ENCODE data around the gene DOCK8. TPM values are rescaled to one million over a fixed set of nuclear protein-coding genes. Genes with fewer than 3 reads are reported as not detected.
"Not testable (repeated sequence)": the region's sequence is repeated elsewhere in the genome, so short reads cannot be mapped to it uniquely, and the experiment has no call there.

DOCK8 gene
- total and polyA plus RNA-seq, 3 experiments from 2014 or later = 71.6 to 141 (median 136) TPM

DNA sequence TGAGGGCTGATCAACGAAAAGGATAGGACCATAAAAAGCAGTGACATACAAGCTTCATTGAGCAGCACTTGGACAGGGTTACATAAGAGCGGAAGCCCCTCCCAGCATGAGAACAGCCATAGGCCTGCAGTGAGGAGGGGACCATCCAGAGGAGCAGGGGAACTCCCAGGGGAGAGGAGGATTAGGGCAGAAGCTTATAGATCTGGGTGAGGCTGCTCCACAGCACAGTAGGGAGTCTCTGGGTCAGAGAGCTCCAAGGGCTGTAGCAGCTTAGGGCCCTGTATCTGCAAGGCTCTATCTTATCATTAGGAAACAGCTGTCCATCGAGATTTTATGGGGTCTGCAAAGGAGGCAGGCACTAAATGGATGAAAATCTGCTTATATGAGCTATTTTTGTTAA is 186.6 kb downstream of the DOCK8 start:
- H3K36me3 Mint-ChIP-seq = peaks cover 42 to 82% (median 46%) of the 10 kb centered on the region in 3 donors
- peaks cover 63% of the 10 kb centered on the region for H3K36me3 ChIP-seq (ENCODE audit: insufficient read depth, low read length)
- CTCF ChIA-PET = no interaction called here

DNA sequence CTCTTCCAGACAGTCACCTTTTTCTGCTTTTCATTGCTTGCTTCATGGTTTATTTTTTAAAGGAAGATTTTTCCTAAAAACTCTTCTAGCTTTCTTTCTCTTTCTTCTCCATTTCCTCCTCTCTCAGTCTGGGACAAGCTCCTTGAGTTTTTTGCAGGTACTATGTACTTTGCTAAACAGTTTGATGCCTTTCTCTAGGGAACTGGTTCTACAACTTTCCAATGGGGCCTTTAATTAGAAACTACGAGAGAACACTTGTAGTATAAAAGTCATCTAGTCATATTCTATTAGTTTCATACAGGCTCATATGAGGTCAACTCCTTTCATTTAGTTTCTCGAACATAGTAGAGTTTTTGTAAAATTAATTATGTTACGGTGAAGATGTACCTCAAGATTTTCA is 189.6 kb downstream of the DOCK8 start:
- Mint-ChIP-seq H3K27me3 (peaks cover 0 to 2% of the 10 kb centered on the region in 2 donors), H3K27ac (peak overlapping the region in 3 of 8 donors; percentile 47 to 78 (median 56)), H3K4me1 (no peaks in the 10 kb centered on the region), H3K36me3 (peaks cover 52 to 86% (median 57%) of the 10 kb centered on the region in 3 donors), H3K9me3 (no peaks in the 10 kb centered on the region), H3K4me3 (no peak overlapping the region)
- DNase-seq = no peak
- Histone ChIP-seq H3K27me3 (ENCODE audit: insufficient read depth, low read length, poor library complexity, severe bottlenecking) (no peaks in the 10 kb centered on the region), H3K36me3 (ENCODE audit: insufficient read depth, low read length) (peaks cover 73% of the 10 kb centered on the region), H3K4me1 (ENCODE audit: insufficient read depth, low read length) (no peaks in the 10 kb centered on the region), H3K4me3 (ENCODE audit: low read length) (no peak overlapping the region), H3K27ac (ENCODE audit: low read depth, low read length) (no peak overlapping the region), H3K9me3 (ENCODE audit: low read length) (no peaks in the 10 kb centered on the region)
- POLR2A ChIA-PET = interaction anchor here (0.6 kb wide), 1 partner anchor 8 kb away, joined by 4 read pairs; no protein-coding TSS in a partner anchor
- CTCF ChIA-PET = no interaction called here

More for the DNA sequence above, 186.6 kb downstream of the DOCK8 start:
- peak overlapping the region in 7 of 8 donors; percentile 26 to 82 (median 66) for H3K27ac Mint-ChIP-seq
- H3K27me3 ChIP-seq (ENCODE audit: insufficient read depth, low read length, poor library complexity, severe bottlenecking) = no peaks in the 10 kb centered on the region
- H3K4me1 Mint-ChIP-seq = no peaks in the 10 kb centered on the region
- H3K9me3 ChIP-seq (ENCODE audit: low read length) = no peaks in the 10 kb centered on the region
- POLR2A ChIA-PET = no interaction called here
- H3K27me3 Mint-ChIP-seq = peaks cover 0 to 2% of the 10 kb centered on the region in 2 donors
- H3K4me3 Mint-ChIP-seq = no peak overlapping the region
- H3K4me1 ChIP-seq (ENCODE audit: insufficient read depth, low read length) = no peaks in the 10 kb centered on the region
- no peak for DNase-seq
- no peak overlapping the region for H3K4me3 ChIP-seq (ENCODE audit: low read length)
- H3K27ac ChIP-seq (ENCODE audit: low read depth, low read length) = no peak overlapping the region
- no peaks in the 10 kb centered on the region for H3K9me3 Mint-ChIP-seq

DNA sequence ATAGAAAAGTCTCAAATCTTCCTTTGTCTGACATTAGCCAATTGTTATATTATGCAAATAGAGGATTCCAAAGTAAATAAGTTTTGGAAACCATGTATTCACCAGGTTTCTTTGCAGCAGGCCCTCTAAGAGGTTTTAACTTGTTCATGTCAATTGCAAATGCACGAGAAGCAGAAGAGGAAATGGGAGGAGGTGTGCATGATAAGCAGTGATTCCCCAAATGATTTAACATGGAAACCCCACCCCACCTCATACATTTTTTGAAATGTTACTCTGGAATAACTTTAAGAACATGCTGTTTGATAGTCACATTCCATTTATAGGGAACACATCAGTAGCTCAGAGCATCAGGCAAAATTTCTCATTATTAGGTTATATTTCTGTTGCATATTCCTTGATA is 190.7 kb downstream of the DOCK8 start:
- Mint-ChIP-seq H3K27me3 (peaks cover 0 to 2% of the 10 kb centered on the region in 2 donors), H3K36me3 (peaks cover 50 to 90% (median 54%) of the 10 kb centered on the region in 3 donors), H3K27ac (peak overlapping the region in 2 of 8 donors; percentile 43 to 65), H3K4me1 (no peaks in the 10 kb centered on the region), H3K4me3 (no peak overlapping the region), H3K9me3 (no peaks in the 10 kb centered on the region)
- Histone ChIP-seq H3K4me1 (ENCODE audit: insufficient read depth, low read length) (no peaks in the 10 kb centered on the region), H3K27ac (ENCODE audit: low read depth, low read length) (no peak overlapping the region), H3K36me3 (ENCODE audit: insufficient read depth, low read length) (peaks cover 73% of the 10 kb centered on the region), H3K9me3 (ENCODE audit: low read length) (no peaks in the 10 kb centered on the region), H3K27me3 (ENCODE audit: insufficient read depth, low read length, poor library complexity, severe bottlenecking) (no peaks in the 10 kb centered on the region), H3K4me3 (ENCODE audit: low read length) (no peak overlapping the region)
- DNase-seq = no peak
- CTCF ChIA-PET = no interaction called here
- POLR2A ChIA-PET = no interaction called here

DNA sequence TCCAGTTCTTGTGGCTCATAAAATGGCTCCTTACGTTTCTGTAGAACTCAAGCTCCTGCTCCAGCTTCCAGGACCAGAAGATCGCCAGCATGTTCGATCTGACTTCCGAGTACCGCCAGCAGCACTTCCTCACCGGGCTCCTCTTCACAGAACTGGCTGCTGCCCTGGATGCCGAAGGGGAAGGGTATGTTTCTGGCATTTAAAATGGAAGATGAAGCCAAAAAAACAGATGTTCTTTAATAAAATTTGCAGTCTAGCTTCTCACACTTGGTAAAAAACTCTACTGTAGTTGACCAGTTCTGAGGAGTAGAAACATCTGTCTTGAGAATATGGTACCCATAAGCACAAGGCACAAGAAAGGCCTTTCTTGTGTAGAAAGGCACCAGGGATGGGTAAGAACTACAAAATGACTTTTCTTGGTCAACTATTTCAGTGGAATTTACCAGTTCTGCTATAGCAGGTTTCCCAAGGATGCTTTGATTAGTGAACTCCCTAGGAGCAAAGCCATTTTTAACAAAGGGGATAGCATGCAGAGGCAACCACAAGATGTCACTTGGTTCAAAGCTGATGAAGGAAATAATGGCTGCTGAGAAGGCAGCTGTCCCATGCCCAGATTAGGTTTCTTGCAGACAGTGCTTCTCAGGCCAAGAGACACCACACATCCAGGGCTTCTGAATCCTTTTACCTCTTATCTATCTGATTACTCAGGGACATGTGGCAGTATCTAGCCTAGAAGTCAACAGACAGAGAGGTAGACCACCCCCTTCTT is 192.4 kb downstream of the DOCK8 start:
- DNase-seq = no peak
- Histone ChIP-seq H3K27me3 (ENCODE audit: insufficient read depth, low read length, poor library complexity, severe bottlenecking) (no peaks in the 10 kb centered on the region), H3K27ac (ENCODE audit: low read depth, low read length) (no peak overlapping the region), H3K4me3 (ENCODE audit: low read length) (no peak overlapping the region), H3K4me1 (ENCODE audit: insufficient read depth, low read length) (no peaks in the 10 kb centered on the region), H3K9me3 (ENCODE audit: low read length) (no peaks in the 10 kb centered on the region), H3K36me3 (ENCODE audit: insufficient read depth, low read length) (peaks cover 59% of the 10 kb centered on the region)
- Mint-ChIP-seq H3K4me1 (no peaks in the 10 kb centered on the region), H3K27ac (peak overlapping the region in 3 of 8 donors; percentile 61 to 78 (median 74)), H3K36me3 (peaks cover 41 to 91% (median 50%) of the 10 kb centered on the region in 3 donors), H3K27me3 (no peaks in the 10 kb centered on the region), H3K9me3 (no peaks in the 10 kb centered on the region), H3K4me3 (no peak overlapping the region)
- ChIA-PET CTCF (no interaction called here), POLR2A (no interaction called here)

DNA sequence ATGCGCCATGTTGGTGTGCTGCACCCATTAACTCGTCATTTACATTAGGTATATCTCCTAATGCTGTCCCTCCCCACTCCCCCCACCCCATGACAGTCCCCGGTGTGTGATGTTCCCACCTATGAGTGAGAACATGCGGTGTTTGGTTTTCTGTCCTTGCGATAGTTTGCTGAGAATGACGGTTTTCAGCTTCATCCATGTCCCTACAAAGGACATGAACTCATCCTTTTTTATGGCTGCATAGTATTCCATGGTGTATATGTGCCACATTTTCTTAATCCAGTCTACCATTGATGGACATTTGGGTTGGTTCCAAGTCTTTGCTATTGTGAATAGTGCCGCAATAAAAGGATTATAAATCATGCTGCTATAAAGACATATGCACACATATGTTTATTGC is 195.0 kb downstream of the DOCK8 start:
- H3K4me1 Mint-ChIP-seq; H3K4me1 ChIP-seq (ENCODE audit: insufficient read depth, low read length); H3K27ac Mint-ChIP-seq; POLR2A ChIA-PET; DNase-seq; H3K27me3 Mint-ChIP-seq; H3K27me3 ChIP-seq (ENCODE audit: insufficient read depth, low read length, poor library complexity, severe bottlenecking); H3K27ac ChIP-seq (ENCODE audit: low read depth, low read length); H3K9me3 Mint-ChIP-seq; H3K4me3 Mint-ChIP-seq; H3K4me3 ChIP-seq (ENCODE audit: low read length); H3K9me3 ChIP-seq (ENCODE audit: low read length); CTCF ChIA-PET: not testable (repeated sequence)
- H3K36me3 ChIP-seq (ENCODE audit: insufficient read depth, low read length) = peaks cover 47% of the 10 kb centered on the region
- peaks cover 31 to 86% (median 47%) of the 10 kb centered on the region in 3 donors for H3K36me3 Mint-ChIP-seq

DNA sequence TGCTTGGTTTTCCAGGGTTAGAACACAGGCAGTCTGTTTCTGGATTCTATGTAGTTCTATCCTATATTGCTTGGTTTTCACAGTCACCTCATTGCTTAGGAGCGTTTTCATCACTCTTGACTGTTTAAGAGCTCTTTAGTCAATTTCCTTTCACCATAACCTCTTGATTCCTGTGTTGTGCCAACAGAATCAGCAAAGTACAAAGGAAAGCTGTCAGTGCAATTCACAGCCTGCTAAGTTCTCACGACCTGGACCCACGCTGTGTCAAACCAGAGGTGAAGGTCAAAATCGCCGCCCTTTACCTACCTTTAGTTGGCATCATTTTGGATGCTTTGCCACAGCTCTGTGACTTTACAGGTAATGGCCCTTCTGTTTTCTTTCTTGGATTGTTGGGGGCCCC is 199.9 kb downstream of the DOCK8 start:
- H3K4me3 Mint-ChIP-seq = no peak overlapping the region
- H3K27me3 ChIP-seq (ENCODE audit: insufficient read depth, low read length, poor library complexity, severe bottlenecking) = no peaks in the 10 kb centered on the region
- no peaks in the 10 kb centered on the region for H3K4me1 ChIP-seq (ENCODE audit: insufficient read depth, low read length)
- peaks cover 34% of the 10 kb centered on the region for H3K36me3 ChIP-seq (ENCODE audit: insufficient read depth, low read length)
- no peak overlapping the region for H3K4me3 ChIP-seq (ENCODE audit: low read length)
- no peaks in the 10 kb centered on the region for H3K27me3 Mint-ChIP-seq
- H3K9me3 Mint-ChIP-seq = no peaks in the 10 kb centered on the region
- CTCF ChIA-PET = no interaction called here
- peaks cover 18 to 82% (median 28%) of the 10 kb centered on the region in 3 donors for H3K36me3 Mint-ChIP-seq
- no peak for DNase-seq
- peaks cover 0 to 1% (median 0%) of the 10 kb centered on the region in 3 donors for H3K4me1 Mint-ChIP-seq
- no peak overlapping the region for H3K27ac ChIP-seq (ENCODE audit: low read depth, low read length)
- no peaks in the 10 kb centered on the region for H3K9me3 ChIP-seq (ENCODE audit: low read length)
- POLR2A ChIA-PET = no interaction called here
- H3K27ac Mint-ChIP-seq = peak overlapping the region in 2 of 8 donors; percentile 46 to 62

DNA sequence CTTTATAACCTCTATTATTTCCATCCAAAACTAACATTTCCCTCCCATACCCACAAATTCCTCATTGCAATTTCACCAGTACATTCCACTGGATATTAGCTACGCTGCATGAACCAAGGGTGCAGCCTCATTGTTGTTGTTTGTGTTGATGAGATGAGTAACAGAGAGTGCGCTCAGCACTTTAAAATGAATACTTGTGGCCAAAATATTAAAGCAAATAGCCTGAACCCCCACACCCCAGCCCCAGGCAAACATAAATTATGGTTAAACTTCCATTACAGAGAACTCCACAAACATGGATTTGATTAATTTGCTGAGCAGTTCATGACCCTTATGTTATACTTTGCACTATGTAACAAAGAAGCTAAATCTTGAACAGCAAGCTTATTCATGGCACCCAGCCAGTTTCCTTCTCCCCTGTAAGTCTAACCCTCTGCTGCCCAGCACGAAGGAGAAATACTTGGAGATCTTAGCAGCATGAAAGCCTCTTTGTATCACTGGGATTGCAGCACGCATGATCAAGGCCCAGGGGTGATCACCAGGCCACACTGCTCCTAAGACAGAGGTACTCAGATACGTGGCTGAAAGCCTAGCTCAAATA is 205.0 kb downstream of the DOCK8 start:
- Histone ChIP-seq H3K9me3 (ENCODE audit: low read length) (no peaks in the 10 kb centered on the region), H3K27ac (ENCODE audit: low read depth, low read length) (no peak overlapping the region), H3K4me1 (ENCODE audit: insufficient read depth, low read length) (no peaks in the 10 kb centered on the region), H3K36me3 (ENCODE audit: insufficient read depth, low read length) (peaks cover 70% of the 10 kb centered on the region), H3K27me3 (ENCODE audit: insufficient read depth, low read length, poor library complexity, severe bottlenecking) (no peaks in the 10 kb centered on the region), H3K4me3 (ENCODE audit: low read length) (no peak overlapping the region)
- ChIA-PET POLR2A (no interaction called here), CTCF (interaction anchor here (1.3 kb wide), 1 partner anchor 9 kb away, joined by 4 read pairs; no protein-coding TSS in a partner anchor)
- Mint-ChIP-seq H3K36me3 (peaks cover 9 to 94% (median 35%) of the 10 kb centered on the region in 3 donors), H3K9me3 (no peaks in the 10 kb centered on the region), H3K4me3 (no peak overlapping the region), H3K4me1 (no peaks in the 10 kb centered on the region), H3K27me3 (no peaks in the 10 kb centered on the region), H3K27ac (peak overlapping the region in 1 of 8 donors; percentile 13)
- DNase-seq = no peak

DNA sequence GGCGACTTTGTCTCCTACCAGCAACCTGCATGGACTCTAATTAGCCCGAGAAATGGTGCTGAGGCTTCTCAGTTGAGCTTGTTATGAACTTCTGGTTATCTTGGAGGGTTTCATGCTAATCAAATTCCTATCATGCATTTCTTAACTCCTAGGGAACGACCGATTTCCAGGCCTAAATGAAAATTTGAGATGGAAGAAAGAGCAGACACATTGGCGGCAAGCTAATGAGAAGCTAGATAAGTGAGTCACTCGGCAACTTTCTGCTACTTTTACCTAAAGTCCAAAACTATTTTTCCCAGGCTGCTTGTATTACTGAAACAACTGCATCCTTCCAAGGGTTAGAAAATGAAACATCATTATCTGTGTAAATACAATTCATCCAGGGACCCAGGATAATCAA is 207.2 kb downstream of the DOCK8 start:
- DNase-seq = no peak
- Histone ChIP-seq H3K4me1 (ENCODE audit: insufficient read depth, low read length) (no peaks in the 10 kb centered on the region), H3K9me3 (ENCODE audit: low read length) (no peaks in the 10 kb centered on the region), H3K27me3 (ENCODE audit: insufficient read depth, low read length, poor library complexity, severe bottlenecking) (no peaks in the 10 kb centered on the region), H3K27ac (ENCODE audit: low read depth, low read length) (no peak overlapping the region), H3K36me3 (ENCODE audit: insufficient read depth, low read length) (peaks cover 66% of the 10 kb centered on the region), H3K4me3 (ENCODE audit: low read length) (no peak overlapping the region)
- H3K27me3 Mint-ChIP-seq = no peaks in the 10 kb centered on the region
- peaks cover 5 to 87% (median 33%) of the 10 kb centered on the region in 3 donors for H3K36me3 Mint-ChIP-seq
- CTCF ChIA-PET = no interaction called here
- H3K4me3 Mint-ChIP-seq = no peak overlapping the region
- no peaks in the 10 kb centered on the region for H3K4me1 Mint-ChIP-seq
- H3K27ac Mint-ChIP-seq = peak overlapping the region in 3 of 8 donors; percentile 23 to 64 (median 50)
- POLR2A ChIA-PET = no interaction called here
- H3K9me3 Mint-ChIP-seq = no peaks in the 10 kb centered on the region

All from CD8-positive, alpha-beta memory T cell (primary cell).